Activated CD4-positive, alpha-beta T cell treated with anti-CD3 and anti-CD28 coated beads for 36 hours (primary cell): ENCODE data around the gene DPY19L2. TPM values are rescaled to one million over a fixed set of nuclear protein-coding genes. Genes with fewer than 3 reads are reported as not detected.
"Not testable (repeated sequence)": the region's sequence is repeated elsewhere in the genome, so short reads cannot be mapped to it uniquely, and the experiment has no call there.

Source experiments
- ATAC-seq: fragments of 200-7000 bp; cut with Tn5 transposase; one replicate; pipeline ENCODE4 v1.10.0; 2021; ENCODE audit warnings: mild to moderate bottlenecking, moderate library complexity
- CTCF ChIA-PET: fragments of 350-600 bp; sonication (Branson Sonifier 250); formaldehyde crosslinking; loops from one replicate; lab custom pipeline; 2021; ENCODE audit warnings: antibody characterized with exemption; lab: Charles Lee
- POLR2A ChIA-PET: fragments of 350-600 bp; sonication (Branson Sonifier 250); formaldehyde crosslinking; loops from one replicate; lab custom pipeline; 2021; ENCODE audit warnings: antibody characterized with exemption, inconsistent platforms; lab: Charles Lee
- DNase-seq: peaks from one replicate; pipeline ENCODE4 v3.0.0-alpha.2; 2020
- H3K27ac Mint-ChIP-seq: one replicate; pipeline ENCODE4 v1.8.0; 2021; ENCODE audit warnings: mixed read lengths
- H3K27me3 Mint-ChIP-seq: one replicate; pipeline ENCODE4 v1.8.0; 2021; ENCODE audit warnings: mixed read lengths
- H3K36me3 Mint-ChIP-seq: one replicate; pipeline ENCODE4 v1.8.0; 2021; ENCODE audit warnings: low read depth, mixed read lengths
- H3K4me1 Mint-ChIP-seq: one replicate; pipeline ENCODE4 v1.8.0; 2021; ENCODE audit warnings: mixed read lengths
- H3K4me3 Mint-ChIP-seq: one replicate; pipeline ENCODE4 v1.8.0; 2021; ENCODE audit warnings: mild to moderate bottlenecking, moderate library complexity, mixed read lengths
- H3K9me3 Mint-ChIP-seq: one replicate; pipeline ENCODE4 v1.8.0; 2021; ENCODE audit warnings: low read depth, mixed read lengths
- intact Hi-C, 2 experiments: fragments of 100-400 bp; cut with DNase I in 1 of 2; cut with micrococcal nuclease in 1 of 2; formaldehyde crosslinking; loops; one replicate each; pipeline versions ENCODE4 v1.14.2 to v1.15.1; 2022 to 2024; cut with DNase I, micrococcal nuclease
- total RNA-seq, 2 experiments: library from RNA; stranded (reverse); gene quantifications; one replicate each; pipeline ENCODE4 v1.2.3, GENCODE V29; 2021

The DPY19L2 gene
- total RNA-seq, 2 experiments from 2014 or later = 0.21 to 0.70 TPM

- H3K9me3 Mint-ChIP-seq, CTCF ChIA-PET, intact Hi-C loops, H3K36me3 Mint-ChIP-seq, H3K4me1 Mint-ChIP-seq, DNase-seq, H3K27ac Mint-ChIP-seq, H3K4me3 Mint-ChIP-seq, POLR2A ChIA-PET, ATAC-seq, H3K27me3 Mint-ChIP-seq: not testable (repeated sequence)
Observed at GRCh38 chr12:63583289-63583688, 85.0 kb downstream of the DPY19L2 start.

GRCh38 chr12:63577631-63578030 lies 90.7 kb downstream of the DPY19L2 start:
- H3K4me1 Mint-ChIP-seq, intact Hi-C loops, H3K27ac Mint-ChIP-seq, H3K9me3 Mint-ChIP-seq, H3K27me3 Mint-ChIP-seq, POLR2A ChIA-PET, ATAC-seq, H3K36me3 Mint-ChIP-seq, H3K4me3 Mint-ChIP-seq, CTCF ChIA-PET, DNase-seq: not testable (repeated sequence)

GRCh38 chr12:63572038-63572437 lies 96.3 kb downstream of the DPY19L2 start:
- DNase-seq, H3K4me3 Mint-ChIP-seq, intact Hi-C loops, POLR2A ChIA-PET, CTCF ChIA-PET, H3K36me3 Mint-ChIP-seq, H3K27me3 Mint-ChIP-seq, H3K9me3 Mint-ChIP-seq, ATAC-seq, H3K4me1 Mint-ChIP-seq, H3K27ac Mint-ChIP-seq: not testable (repeated sequence)

GRCh38 chr12:63558445-63558844 lies 109.8 kb downstream of the DPY19L2 start:
- H3K4me1 Mint-ChIP-seq, H3K36me3 Mint-ChIP-seq, CTCF ChIA-PET, H3K27ac Mint-ChIP-seq, H3K4me3 Mint-ChIP-seq, DNase-seq, H3K27me3 Mint-ChIP-seq, POLR2A ChIA-PET, ATAC-seq, H3K9me3 Mint-ChIP-seq, intact Hi-C loops: not testable (repeated sequence)

GRCh38 chr12:63551397-63551796 lies 116.9 kb downstream of the DPY19L2 start:
- H3K4me3 Mint-ChIP-seq, H3K36me3 Mint-ChIP-seq, ATAC-seq, intact Hi-C loops, POLR2A ChIA-PET, H3K4me1 Mint-ChIP-seq, H3K9me3 Mint-ChIP-seq, CTCF ChIA-PET, H3K27ac Mint-ChIP-seq, H3K27me3 Mint-ChIP-seq, DNase-seq: not testable (repeated sequence)

- CTCF ChIA-PET, H3K27me3 Mint-ChIP-seq, H3K9me3 Mint-ChIP-seq, H3K4me3 Mint-ChIP-seq, H3K4me1 Mint-ChIP-seq, H3K36me3 Mint-ChIP-seq, ATAC-seq, H3K27ac Mint-ChIP-seq, DNase-seq, intact Hi-C loops, POLR2A ChIA-PET: not testable (repeated sequence)
Observed at GRCh38 chr12:63549034-63549433, 119.3 kb downstream of the DPY19L2 start.

- intact Hi-C loops = not testable (repeated sequence)
- peak; percentile 49 for ATAC-seq
Observed at GRCh38 chr12:63545298-63545916, 122.9 kb downstream of the DPY19L2 start.

GRCh38 chr12:63538656-63539055 lies 129.6 kb downstream of the DPY19L2 start:
- H3K9me3 Mint-ChIP-seq, H3K4me3 Mint-ChIP-seq, H3K27me3 Mint-ChIP-seq, DNase-seq, H3K27ac Mint-ChIP-seq, intact Hi-C loops, ATAC-seq, POLR2A ChIA-PET, H3K36me3 Mint-ChIP-seq, H3K4me1 Mint-ChIP-seq, CTCF ChIA-PET: not testable (repeated sequence)

More at GRCh38 chr12:63545298-63545916, 122.9 kb downstream of the DPY19L2 start:
- H3K9me3 Mint-ChIP-seq, H3K36me3 Mint-ChIP-seq, CTCF ChIA-PET, DNase-seq, H3K27ac Mint-ChIP-seq, POLR2A ChIA-PET, H3K4me1 Mint-ChIP-seq, H3K27me3 Mint-ChIP-seq, H3K4me3 Mint-ChIP-seq: not testable (repeated sequence)

GRCh38 chr12:63537838-63538237 lies 130.5 kb downstream of the DPY19L2 start:
- H3K27ac Mint-ChIP-seq, DNase-seq, CTCF ChIA-PET, H3K36me3 Mint-ChIP-seq, H3K9me3 Mint-ChIP-seq, POLR2A ChIA-PET, H3K27me3 Mint-ChIP-seq, H3K4me3 Mint-ChIP-seq, ATAC-seq, intact Hi-C loops, H3K4me1 Mint-ChIP-seq: not testable (repeated sequence)

- H3K27ac Mint-ChIP-seq, POLR2A ChIA-PET, CTCF ChIA-PET, H3K4me3 Mint-ChIP-seq, ATAC-seq, H3K27me3 Mint-ChIP-seq, intact Hi-C loops, DNase-seq, H3K4me1 Mint-ChIP-seq, H3K9me3 Mint-ChIP-seq, H3K36me3 Mint-ChIP-seq: not testable (repeated sequence)
Observed at GRCh38 chr12:63529641-63530040, 138.7 kb downstream of the DPY19L2 start.

GRCh38 chr12:63525831-63526230 lies 142.5 kb downstream of the DPY19L2 start:
- POLR2A ChIA-PET = no interaction called here
- DNase-seq (no peak), ATAC-seq (no peak)
- H3K4me1 Mint-ChIP-seq = no peaks in the 10 kb centered on the region
- no peaks in the 10 kb centered on the region for H3K9me3 Mint-ChIP-seq
- no peaks in the 10 kb centered on the region for H3K36me3 Mint-ChIP-seq
- no peaks in the 10 kb centered on the region for H3K27me3 Mint-ChIP-seq
- H3K4me3 Mint-ChIP-seq = no peak overlapping the region
- CTCF ChIA-PET = no interaction called here
- no peak overlapping the region for H3K27ac Mint-ChIP-seq
- intact Hi-C loops = no loop called here

- Mint-ChIP-seq H3K36me3 (no peaks in the 10 kb centered on the region), H3K27me3 (no peaks in the 10 kb centered on the region), H3K4me1 (no peaks in the 10 kb centered on the region), H3K27ac (no peak overlapping the region), H3K9me3 (no peaks in the 10 kb centered on the region), H3K4me3 (no peak overlapping the region)
- ChIA-PET CTCF (no interaction called here), POLR2A (no interaction called here)
- DNase-seq (no peak), ATAC-seq (no peak)
- intact Hi-C loops = no loop called here
Observed at GRCh38 chr12:63521706-63522105, 146.6 kb downstream of the DPY19L2 start.
